ENCODE data around the gene C12orf50. TPM values are rescaled to one million over a fixed set of nuclear protein-coding genes. Genes with fewer than 3 reads are reported as not detected.

The C12orf50 gene
- polyA plus RNA-seq, 3 donors: not detected

DNA sequence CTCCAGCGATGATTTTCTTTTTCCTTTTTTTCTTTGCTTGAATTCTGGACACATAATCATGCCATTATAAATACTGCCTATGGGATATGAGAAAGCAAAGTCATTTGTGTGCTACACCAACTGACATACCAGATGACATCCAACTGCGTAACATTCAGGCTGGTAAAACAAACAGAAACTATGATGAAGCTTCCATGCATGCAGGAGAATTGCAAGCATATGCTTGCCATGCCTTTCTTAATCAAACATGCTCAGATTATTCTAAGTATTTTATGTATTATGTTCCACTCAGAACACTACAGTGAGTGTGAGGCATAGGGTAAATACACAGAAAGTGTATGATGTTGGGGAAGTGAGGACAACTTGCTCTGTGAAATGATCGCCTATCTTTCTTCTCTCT, 97.4 kb downstream of the C12orf50 start:
- no peaks in the 10 kb centered on the region for H3K27me3 Mint-ChIP-seq (ENCODE audit: low read depth in 3 of 3)
- Histone ChIP-seq H3K9ac (ENCODE audit: insufficient read depth, low read length, poor library complexity, severe bottlenecking) (no peak overlapping the region), H3K4me2 (replicated peaks; ENCODE audit: extremely low read depth, low read length, poor library complexity, severe bottlenecking) (no peak overlapping the region), H3K9me3 (replicated peaks in 1 of 2; ENCODE audit: control insufficient read depth in 1 of 2, insufficient read depth in 1 of 2, low read length in 2 of 2) (no peaks in the 10 kb centered on the region), H3K27me3 (ENCODE audit: control insufficient read depth in 2 of 2, insufficient read depth in 2 of 2, low read length in 2 of 2) (no peaks in the 10 kb centered on the region), H3K4me1 (ENCODE audit: control insufficient read depth in 1 of 2, insufficient read depth in 2 of 2, low read length in 2 of 2) (no peaks in the 10 kb centered on the region), H3K36me3 (replicated peaks in 1 of 2; ENCODE audit: control insufficient read depth in 1 of 2, insufficient read depth in 2 of 2, low read length in 2 of 2) (no peaks in the 10 kb centered on the region), H3K27ac (ENCODE audit: low read depth in 1 of 2, low read length in 2 of 2) (no peak overlapping the region), H3K4me3 (replicated peaks in 1 of 3; ENCODE audit: low read depth in 2 of 3, low read length in 3 of 3) (no peak overlapping the region), H2AFZ (ENCODE audit: insufficient read depth, low read depth, low read length, poor library complexity, severe bottlenecking) (no peak overlapping the region), H4K20me1 (ENCODE audit: insufficient read depth, low read length) (no peaks in the 10 kb centered on the region), H3K79me2 (ENCODE audit: insufficient read depth, low read length) (no peaks in the 10 kb centered on the region)
- no peak overlapping the region for H3K27ac Mint-ChIP-seq
- no peak overlapping the region for H3K4me3 Mint-ChIP-seq
- DNase-seq: no peak
- intact Hi-C loops (cut with micrococcal nuclease): no loop called here
- H3K4me1 Mint-ChIP-seq: no peaks in the 10 kb centered on the region
- no peak for TF ChIP-seq CTCF (IDR thresholded peaks at IDR 0.05)
- WGBS (ENCODE audit: insufficient coverage): no CpG with 5 or more reads among the region's 3 CpGs
- H3K36me3 Mint-ChIP-seq: no peaks in the 10 kb centered on the region
- peaks cover 0 to 6% (median 3%) of the 10 kb centered on the region in 7 donors for H3K9me3 Mint-ChIP-seq

GRCh38 chr12:87930627-87931026, 98.6 kb downstream of the C12orf50 start:
- Histone ChIP-seq H3K27ac (ENCODE audit: low read depth in 1 of 2, low read length in 2 of 2) (no peak overlapping the region), H3K79me2 (ENCODE audit: insufficient read depth, low read length) (no peaks in the 10 kb centered on the region), H3K9ac (ENCODE audit: insufficient read depth, low read length, poor library complexity, severe bottlenecking) (no peak overlapping the region), H3K4me3 (replicated peaks in 1 of 3; ENCODE audit: low read depth in 2 of 3, low read length in 3 of 3) (no peak overlapping the region), H2AFZ (ENCODE audit: insufficient read depth, low read depth, low read length, poor library complexity, severe bottlenecking) (no peak overlapping the region), H3K27me3 (ENCODE audit: control insufficient read depth in 2 of 2, insufficient read depth in 2 of 2, low read length in 2 of 2) (no peaks in the 10 kb centered on the region), H3K4me1 (ENCODE audit: control insufficient read depth in 1 of 2, insufficient read depth in 2 of 2, low read length in 2 of 2) (no peaks in the 10 kb centered on the region), H3K36me3 (replicated peaks in 1 of 2; ENCODE audit: control insufficient read depth in 1 of 2, insufficient read depth in 2 of 2, low read length in 2 of 2) (no peaks in the 10 kb centered on the region), H3K4me2 (replicated peaks; ENCODE audit: extremely low read depth, low read length, poor library complexity, severe bottlenecking) (no peak overlapping the region), H3K9me3 (replicated peaks in 1 of 2; ENCODE audit: control insufficient read depth in 1 of 2, insufficient read depth in 1 of 2, low read length in 2 of 2) (no peaks in the 10 kb centered on the region), H4K20me1 (ENCODE audit: insufficient read depth, low read length) (no peaks in the 10 kb centered on the region)
- H3K27ac Mint-ChIP-seq: no peak overlapping the region
- intact Hi-C loops (cut with micrococcal nuclease): no loop called here
- no CpG with 5 or more reads among the region's 1 CpG for WGBS (ENCODE audit: insufficient coverage)
- no peaks in the 10 kb centered on the region for H3K27me3 Mint-ChIP-seq (ENCODE audit: low read depth in 3 of 3)
- H3K9me3 Mint-ChIP-seq: peaks cover 0 to 3% (median 0%) of the 10 kb centered on the region in 7 donors
- no peak for TF ChIP-seq CTCF (IDR thresholded peaks at IDR 0.05)
- DNase-seq: no peak
- no peak overlapping the region for H3K4me3 Mint-ChIP-seq
- H3K4me1 Mint-ChIP-seq: no peaks in the 10 kb centered on the region
- no peaks in the 10 kb centered on the region for H3K36me3 Mint-ChIP-seq

Small RNA genes within 50 kb of the gene (small RNA-seq; reads per million reads assigned to genes)
- gene RNA5SP364 (ENCODE audit: insufficient read length, low read depth): not detected

Other genes with a start within 250 kb of the C12orf50 start
- 1 to 10 TPM in 1 of 3 donors, under 1 TPM in 2; 0.55 to 1.5 (median 0.71) TPM for gene CEP290, start 112.7 kb upstream of the C12orf50 start, polyA plus RNA-seq
- gene TMTC3, start 112.9 kb upstream of the C12orf50 start, polyA plus RNA-seq: 1 to 10 TPM; 1.1 to 2.2 (median 1.2) TPM